Hematopoietic multipotent progenitor cell treated with erythropoietin and hydrocortisone succinate and interleukin-3 and kit ligand, for 8 days (in vitro differentiated cells): ENCODE data around the gene ATXN10.

Experiments
- DNase-seq: peaks from one replicate; pipeline ENCODE4 v3.0.0-alpha.2; 2015

ATXN10 gene

GRCh38 chr22:45866126-45866645 lies 194.6 kb downstream of the ATXN10 start:
- no peak for DNase-seq

GRCh38 chr22:45866646-45867117 lies 195.0 kb downstream of the ATXN10 start:
- DNase-seq, result no peak

- no peak for DNase-seq
These were observed 195.7 kb downstream of the ATXN10 start for GRCh38 chr22:45867118-45867905.

GRCh38 chr22:45867906-45868555 lies 196.4 kb downstream of the ATXN10 start:
- DNase-seq, result no peak

GRCh38 chr22:45868571-45869339 lies 197.1 kb downstream of the ATXN10 start:
- DNase-seq, result no peak

- DNase-seq, result no peak
These were observed 197.8 kb downstream of the ATXN10 start for GRCh38 chr22:45869340-45869847.

GRCh38 chr22:45870011-45870410 lies 198.4 kb downstream of the ATXN10 start:
- DNase-seq, result no peak

GRCh38 chr22:45871721-45872120 lies 200.1 kb downstream of the ATXN10 start:
- no peak for DNase-seq

GRCh38 chr22:45872659-45873263 lies 201.1 kb downstream of the ATXN10 start:
- no peak for DNase-seq

- no peak for DNase-seq
These were observed 204.8 kb downstream of the ATXN10 start for GRCh38 chr22:45876136-45877035.

- no peak for DNase-seq
These were observed 205.4 kb downstream of the ATXN10 start for GRCh38 chr22:45877036-45877380.

GRCh38 chr22:45877651-45878050 lies 206.0 kb downstream of the ATXN10 start:
- DNase-seq, result no peak

GRCh38 chr22:45878051-45878781 lies 206.6 kb downstream of the ATXN10 start:
- DNase-seq, result no peak

GRCh38 chr22:45878901-45879551 lies 207.4 kb downstream of the ATXN10 start:
- no peak for DNase-seq

GRCh38 chr22:45879552-45879949 lies 207.9 kb downstream of the ATXN10 start:
- no peak for DNase-seq

GRCh38 chr22:45880091-45880715 lies 208.6 kb downstream of the ATXN10 start:
- no peak for DNase-seq

- DNase-seq, result no peak
These were observed 209.3 kb downstream of the ATXN10 start for GRCh38 chr22:45880716-45881523.

GRCh38 chr22:45881524-45881875 lies 209.9 kb downstream of the ATXN10 start:
- no peak for DNase-seq
